ENCODE measurements around the gene CASD1. TPM values are rescaled to one million over a fixed set of nuclear protein-coding genes. Genes with fewer than 3 reads are reported as not detected.

CASD1 gene
- total RNA-seq, 1 experiment from 2014 or later = 11.9 TPM

- no peak for DNase-seq (ENCODE audit: low read depth)
Measured at GRCh38 chr7:94512735-94513564, 3.3 kb downstream of the CASD1 start.

DNA sequence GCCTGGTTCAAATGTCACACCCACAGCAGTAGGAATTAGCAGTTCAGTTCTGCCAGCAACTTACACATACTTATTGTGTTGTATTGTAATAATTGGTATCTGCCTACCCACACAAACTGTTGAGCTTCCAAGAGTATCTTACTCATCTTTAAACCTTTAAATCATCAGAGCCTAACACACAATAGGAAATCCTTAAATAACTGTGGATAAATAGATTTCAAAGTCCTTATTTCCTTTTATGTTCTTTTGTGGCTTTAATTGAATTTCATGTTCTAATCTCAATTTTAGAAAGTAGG is 3.9 kb downstream of the CASD1 start:
- no peak for DNase-seq (ENCODE audit: low read depth)

GRCh38 chr7:94514140-94514889 is 4.7 kb downstream of the CASD1 start:
- no peak for DNase-seq (ENCODE audit: low read depth)

DNA sequence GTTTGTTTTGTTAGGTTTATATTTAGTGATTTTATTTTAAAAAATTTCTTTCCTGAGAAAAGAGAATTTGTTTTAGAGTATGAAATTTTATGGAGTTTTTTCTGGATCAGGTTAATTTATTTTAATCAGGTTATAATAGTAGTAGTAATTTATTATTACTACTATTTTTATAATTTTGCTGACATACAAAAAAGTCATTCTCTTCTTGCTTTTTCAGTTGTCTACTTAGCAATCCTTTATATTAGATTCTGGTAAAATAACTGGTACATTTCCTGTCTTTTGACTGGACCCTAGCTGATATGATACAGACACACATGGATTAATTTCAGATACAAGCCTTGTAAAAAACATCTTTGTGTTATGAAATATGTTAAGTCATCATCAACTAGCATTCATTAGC is 5.3 kb downstream of the CASD1 start:
- DNase-seq (ENCODE audit: low read depth) = no peak

DNA sequence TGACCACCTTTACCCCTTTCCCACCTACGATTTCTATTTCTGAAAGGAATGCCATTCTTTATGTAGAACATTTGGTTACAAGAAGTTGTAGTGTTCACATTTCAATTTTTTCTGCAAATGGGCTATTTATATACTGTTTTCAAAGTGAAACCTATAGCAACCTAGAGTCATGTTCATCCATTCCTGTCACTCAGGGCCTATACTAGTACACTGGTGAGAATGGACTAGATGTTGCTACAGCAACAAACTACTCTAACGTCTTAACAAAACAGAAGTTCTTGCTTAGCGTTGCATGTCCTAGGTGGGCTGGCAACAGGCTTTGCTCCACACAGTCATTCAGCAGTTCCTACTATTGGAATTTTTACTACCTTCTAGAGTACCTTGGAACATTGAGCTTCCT is 16.3 kb downstream of the CASD1 start:
- DNase-seq (ENCODE audit: low read depth) = no peak

- peak; percentile 28 for DNase-seq (ENCODE audit: low read depth)
Measured at GRCh38 chr7:94529516-94529915, 19.9 kb downstream of the CASD1 start.

DNA sequence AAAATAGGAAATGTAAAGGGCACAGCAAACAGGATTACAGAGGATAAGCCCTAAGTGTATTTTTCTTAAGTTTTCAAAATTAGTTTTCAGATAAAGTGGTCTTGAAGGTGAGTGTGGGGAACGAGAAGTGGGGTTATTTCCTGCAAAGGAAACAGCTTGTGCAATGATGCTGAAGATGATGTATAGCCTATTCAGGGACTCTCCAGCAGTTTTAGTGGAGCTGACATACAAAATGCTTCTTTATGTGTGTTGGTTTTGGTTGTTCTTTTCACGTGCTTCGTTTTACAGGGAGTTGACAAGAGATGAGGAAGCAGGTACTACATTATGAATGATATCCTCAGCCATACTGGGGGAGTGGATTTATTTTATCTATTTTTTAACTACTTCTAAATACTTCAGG is 20.5 kb downstream of the CASD1 start:
- DNase-seq (ENCODE audit: low read depth) = no peak

DNA sequence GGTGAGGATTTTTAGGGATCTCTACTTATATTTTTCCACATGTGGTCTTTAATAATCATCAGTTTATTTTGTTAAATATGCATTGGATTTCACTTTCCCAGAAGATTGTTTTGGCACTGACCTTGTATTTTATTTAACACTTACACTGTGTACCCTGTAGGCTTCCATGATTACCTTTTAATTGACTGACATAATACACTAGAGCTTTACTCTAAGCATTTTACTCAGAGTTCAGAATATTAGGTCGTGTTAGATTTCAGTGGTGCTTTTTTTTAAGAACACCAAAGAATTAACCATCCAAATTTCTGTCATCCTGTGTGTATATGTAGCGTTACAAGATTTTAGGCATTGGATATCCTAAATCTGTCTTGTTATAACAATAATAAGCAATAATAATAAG is 23.1 kb downstream of the CASD1 start:
- DNase-seq (ENCODE audit: low read depth) = no peak

- DNase-seq (ENCODE audit: low read depth) = no peak
Measured at GRCh38 chr7:94540428-94540827, 30.8 kb downstream of the CASD1 start.

GRCh38 chr7:94547126-94547525 is 37.5 kb downstream of the CASD1 start:
- no peak for DNase-seq (ENCODE audit: low read depth)

GRCh38 chr7:94556028-94556427 is 46.4 kb downstream of the CASD1 start:
- no peak for DNase-seq (ENCODE audit: low read depth)

GRCh38 chr7:94557215-94557614 is 47.6 kb downstream of the CASD1 start:
- no peak for DNase-seq (ENCODE audit: low read depth)

DNA sequence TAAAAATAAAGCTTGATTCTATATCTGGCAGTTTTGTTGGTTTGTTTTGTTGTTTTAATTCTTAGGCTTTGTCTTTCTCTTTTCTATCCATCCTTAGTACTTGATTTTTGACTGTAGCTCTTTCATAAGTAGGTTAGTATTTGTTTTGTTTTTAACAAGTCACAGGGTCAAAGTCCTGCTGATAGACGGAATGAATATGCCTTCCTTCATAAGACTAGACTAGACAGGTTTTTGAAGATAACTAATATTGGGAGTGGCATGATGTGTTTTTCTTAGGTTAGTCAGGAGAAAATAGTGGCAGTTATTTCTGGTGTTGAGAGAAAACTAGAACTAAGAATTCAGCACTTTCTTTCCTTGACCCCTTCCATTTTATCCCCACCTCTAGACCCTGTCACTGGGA is 50.4 kb downstream of the CASD1 start:
- no peak for DNase-seq (ENCODE audit: low read depth)

DNA sequence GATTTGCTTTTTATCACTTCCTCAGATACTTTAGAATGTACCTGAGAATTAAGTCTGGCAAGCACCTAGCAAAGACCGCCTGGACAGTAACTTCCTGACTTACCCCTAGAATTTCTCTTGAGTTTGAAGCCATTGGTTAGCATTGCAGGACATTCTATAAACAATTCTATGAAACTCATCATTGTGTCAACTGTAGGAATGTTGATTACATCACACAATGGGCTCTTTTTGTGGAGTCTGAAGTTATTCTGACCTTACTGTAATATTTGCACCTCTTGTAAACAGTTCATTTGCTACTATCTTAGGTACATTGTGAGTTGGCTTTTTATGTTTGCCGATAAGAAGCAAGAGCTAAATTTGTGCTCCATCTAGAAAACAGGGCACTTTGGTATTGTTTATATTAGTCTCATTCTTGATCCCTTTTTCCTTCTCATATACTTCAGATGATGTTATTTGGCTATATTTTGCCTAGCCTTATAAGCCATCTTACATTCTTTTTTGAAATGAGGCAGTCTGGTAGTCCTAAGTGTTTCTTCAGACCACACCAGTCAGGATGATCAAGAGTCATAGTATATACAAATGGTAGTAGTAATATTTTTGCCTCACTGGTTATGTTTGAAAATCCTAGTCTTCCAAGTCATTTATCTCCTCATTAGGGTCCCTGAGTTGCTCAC is 52.4 kb downstream of the CASD1 start:
- DNase-seq (ENCODE audit: low read depth) = peak; percentile 7

- DNase-seq (ENCODE audit: low read depth) = no peak
Measured at GRCh38 chr7:94562525-94562924, 52.9 kb downstream of the CASD1 start.

DNA sequence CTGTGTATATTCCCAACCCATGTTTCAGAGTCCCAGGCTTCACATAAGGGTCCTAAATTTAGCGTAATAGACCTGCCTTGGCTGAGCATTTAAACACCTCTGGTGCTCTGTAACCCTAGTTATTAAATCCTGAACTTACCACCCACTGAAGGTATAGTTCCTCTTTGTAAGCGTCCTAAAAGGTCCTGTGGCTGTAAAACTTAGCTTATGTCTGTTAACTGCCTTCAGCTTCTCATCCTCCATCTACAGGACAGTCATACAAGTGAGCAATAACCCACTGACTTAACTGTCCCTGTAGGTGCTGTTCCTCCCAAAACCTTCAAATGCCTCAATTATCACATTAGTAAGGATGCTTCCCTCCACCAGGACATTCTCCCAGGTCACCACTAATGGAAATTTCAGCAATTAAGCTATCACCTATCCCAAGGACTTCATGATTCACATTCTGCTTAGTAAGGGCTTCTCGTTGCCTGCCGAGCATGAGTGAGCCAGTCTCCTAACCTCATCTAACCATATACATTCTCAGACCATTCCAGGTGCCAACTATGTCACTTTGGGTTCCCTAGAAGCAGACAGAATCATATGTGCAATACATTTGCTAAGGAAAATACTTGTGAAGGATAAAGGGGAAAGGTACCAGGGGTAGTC is 55.8 kb downstream of the CASD1 start:
- DNase-seq (ENCODE audit: low read depth) = no peak

DNA sequence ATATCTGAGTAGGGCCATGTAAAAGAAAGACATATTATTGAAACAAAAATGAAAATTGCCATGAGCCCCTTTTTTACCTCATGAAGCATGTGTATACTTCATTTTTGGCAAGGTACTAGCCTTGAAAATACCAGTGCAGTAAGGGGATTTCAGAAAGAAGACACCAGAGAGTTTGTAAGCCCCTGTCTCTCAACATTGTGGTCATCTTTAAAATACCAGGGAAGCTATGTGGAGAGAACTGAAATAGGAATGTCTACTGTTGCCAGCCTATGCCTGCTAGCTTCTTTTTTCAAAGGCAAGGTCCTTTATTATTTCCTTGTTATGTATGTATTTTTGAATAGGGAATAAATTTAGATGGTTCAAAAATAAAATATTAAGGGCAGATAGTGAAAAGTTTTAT is 57.8 kb downstream of the CASD1 start:
- DNase-seq (ENCODE audit: low read depth) = no peak

GRCh38 chr7:94571816-94572215 is 62.2 kb downstream of the CASD1 start:
- DNase-seq (ENCODE audit: low read depth) = no peak

GRCh38 chr7:94575646-94576045 is 66.0 kb downstream of the CASD1 start:
- no peak for DNase-seq (ENCODE audit: low read depth)

- DNase-seq (ENCODE audit: low read depth) = no peak
Measured at GRCh38 chr7:94576316-94576715, 66.7 kb downstream of the CASD1 start.

DNA sequence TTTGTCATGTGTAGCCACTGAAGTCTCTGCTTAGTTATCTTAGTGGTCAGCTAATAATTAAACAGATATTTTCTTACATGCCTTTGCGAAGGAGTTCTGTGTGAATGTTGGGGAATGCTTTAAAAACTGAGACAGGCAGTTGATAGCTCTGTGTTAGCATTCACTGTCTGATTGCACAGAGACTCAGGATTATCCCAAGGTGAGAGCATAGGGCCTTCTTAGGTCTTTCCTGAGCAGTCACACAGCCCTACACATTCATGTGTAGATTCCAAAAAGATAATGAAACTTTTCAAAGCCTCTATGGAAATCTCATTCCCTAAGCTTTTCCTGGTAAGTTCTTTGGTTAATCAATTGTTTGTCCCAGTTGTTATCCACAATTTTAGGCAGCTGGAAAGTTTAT is 67.7 kb downstream of the CASD1 start:
- DNase-seq (ENCODE audit: low read depth) = no peak

DNA sequence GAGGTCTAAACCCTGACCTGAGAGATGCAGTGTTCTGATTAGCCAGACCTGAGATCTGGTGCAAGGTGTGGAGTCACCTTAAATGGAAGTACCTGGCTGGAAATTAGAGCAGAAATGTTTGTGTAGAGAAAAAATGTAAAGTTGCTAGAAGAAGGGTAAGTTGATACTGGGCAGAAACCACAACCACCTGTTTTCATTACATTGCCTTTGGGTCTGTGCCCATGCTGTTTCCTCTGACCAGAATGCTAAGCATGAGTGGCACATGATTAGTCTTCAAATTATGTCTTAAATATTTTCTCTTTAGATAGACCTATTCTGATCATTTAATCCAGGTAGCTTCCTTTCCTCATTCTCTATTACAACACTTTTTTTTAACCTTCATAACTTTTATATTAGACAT is 69.0 kb downstream of the CASD1 start:
- DNase-seq (ENCODE audit: low read depth) = no peak
